Activated gamma-delta T cell (primary cell): ENCODE measurements around the gene NAP1L1.

Source experiments
- DNase-seq: peaks from one replicate; lab custom pipeline; 2025; lab: John Stamatoyannopoulos, UW

NAP1L1 gene

DNA sequence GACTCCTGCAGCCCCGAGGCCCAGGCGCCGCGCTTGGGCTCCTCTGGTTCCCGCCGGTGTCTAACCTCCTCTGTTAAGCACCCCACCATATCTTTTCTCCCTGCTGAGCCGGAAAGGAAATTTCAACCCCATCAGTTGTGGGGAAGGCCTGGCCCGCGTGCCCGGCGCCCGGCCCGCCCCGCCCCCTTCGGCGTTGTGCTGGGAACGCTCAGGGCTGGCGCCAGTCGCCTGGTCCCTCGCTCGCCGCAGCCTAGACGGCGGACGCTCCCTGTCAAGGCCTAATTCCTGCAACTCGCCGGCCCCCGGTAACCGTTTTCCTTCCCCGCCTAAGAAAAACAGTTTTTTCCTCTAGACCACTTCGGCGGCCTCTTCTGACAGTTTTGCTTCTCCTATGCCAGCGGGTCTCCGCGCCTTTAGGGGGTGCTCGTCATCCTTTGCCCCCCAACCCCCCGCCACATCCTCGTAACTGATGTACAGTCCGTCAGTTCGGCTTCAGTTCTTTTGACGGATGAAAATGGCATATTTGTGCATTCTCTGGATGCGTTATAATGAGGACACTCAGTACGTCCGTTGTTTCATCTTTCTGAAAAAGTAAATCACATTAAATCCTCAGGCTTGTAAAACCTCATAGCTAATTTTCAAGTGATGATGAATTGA, 506 bp upstream of the NAP1L1 start:
- DNase-seq: no peak

DNA sequence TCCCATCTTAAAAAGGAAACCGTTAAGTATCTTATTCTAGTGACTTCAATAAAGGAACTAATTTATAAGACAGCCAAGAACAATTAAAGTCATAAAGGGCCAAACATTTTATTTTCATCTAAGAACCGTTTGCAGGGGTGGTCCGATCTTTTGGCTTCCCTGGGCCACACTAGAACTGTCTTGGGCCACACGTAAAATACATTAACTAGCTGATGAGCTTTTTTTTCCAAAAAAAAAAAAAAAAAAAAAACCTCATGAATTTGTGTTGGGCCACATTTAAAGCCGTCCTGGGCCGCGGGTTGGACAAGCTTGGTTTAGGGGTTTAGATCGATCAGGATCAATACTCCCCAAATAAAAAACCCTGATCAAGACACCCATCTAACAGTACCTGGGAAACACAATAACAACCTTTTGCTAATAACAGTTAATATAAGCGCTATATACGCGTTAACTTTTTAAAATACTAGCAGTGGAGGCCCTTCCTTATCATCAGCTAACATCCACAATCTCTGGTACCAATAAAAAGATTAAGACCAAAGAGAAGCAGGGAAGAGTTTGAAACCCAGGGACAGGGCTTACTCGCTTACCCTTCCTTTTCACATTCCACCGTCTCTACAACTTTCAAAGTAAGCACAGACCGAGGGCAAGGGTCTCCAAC, 1.1 kb downstream of the NAP1L1 start:
- DNase-seq: no peak

DNA sequence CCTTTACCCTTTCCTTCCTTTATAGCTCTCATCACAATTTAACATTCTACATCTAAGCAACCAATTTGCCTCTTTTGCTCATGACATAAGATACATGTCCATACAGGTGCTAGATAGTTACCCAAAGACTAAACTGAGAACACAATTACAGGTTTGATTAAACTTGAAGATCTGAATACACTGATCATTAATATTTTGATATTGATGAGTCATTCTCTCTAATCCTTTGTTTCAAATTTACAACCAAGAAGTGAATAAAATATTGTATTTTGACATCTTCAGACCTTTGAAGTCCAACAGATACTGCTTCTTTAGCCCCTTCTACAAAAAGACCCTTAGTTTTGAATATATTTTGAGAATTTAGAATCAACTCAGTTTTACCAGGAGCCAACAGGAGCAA, 2.6 kb downstream of the NAP1L1 start:
- no peak for DNase-seq

DNA sequence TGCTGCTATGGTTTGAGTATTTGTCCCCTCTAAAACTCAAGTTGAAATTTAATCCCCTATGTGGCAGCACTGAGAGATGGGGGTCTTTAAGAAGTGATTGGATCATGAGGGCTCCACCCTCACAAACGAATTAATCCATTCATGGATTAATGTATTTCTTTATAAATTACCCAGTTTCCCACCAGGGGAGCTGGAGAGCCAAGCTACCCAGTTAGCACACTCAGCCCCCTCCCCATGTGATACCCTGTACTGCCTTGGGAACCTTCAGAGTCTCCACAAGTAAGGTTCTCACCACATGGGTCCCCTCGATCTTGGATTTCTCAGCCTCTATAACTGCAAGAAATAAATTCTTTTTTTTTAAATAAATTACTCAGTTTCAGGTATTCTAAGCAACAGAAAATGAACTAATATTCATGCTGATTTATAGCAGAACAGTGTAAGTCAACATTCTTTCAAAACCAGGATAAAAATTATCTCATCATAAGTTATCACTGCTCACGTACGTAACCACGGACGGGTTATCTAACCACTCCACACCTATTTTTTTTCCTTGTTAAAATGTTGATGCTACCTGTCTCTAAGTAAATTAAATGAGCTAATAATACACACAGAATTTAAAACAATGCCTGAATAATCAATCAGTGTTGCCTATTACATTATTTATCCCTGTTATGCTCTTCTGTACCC, 3.6 kb downstream of the NAP1L1 start:
- DNase-seq: no peak

DNA sequence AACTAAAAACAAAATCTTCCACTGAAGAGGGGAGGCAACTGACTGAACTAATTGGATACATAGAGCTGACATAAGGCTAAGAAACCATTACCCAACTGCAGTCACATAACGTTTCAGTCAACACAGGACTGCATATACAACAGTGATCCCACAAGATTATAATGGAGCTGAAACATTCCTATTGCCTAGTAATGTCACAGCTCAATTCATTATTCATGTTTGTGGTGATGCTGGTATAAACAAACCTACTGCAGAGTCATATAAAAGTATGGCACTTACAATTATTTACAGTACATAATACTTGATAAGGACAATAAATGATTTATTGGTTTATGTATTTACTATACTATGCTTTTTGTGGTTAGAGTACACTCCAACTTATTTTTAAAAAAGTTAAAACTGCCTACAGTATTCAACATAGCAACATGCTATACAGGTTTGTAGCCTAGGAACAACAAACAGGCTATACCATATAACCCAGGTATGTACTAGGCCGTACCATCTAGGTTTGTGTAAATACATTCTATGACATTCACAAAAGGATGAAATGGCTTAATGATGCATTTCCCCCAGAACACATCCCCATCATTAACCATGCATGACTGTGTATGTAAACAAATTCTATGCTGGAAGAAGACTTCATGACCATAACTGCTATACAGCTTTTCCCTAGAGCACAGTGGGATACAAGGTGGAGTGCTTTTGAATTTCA, 4.3 kb downstream of the NAP1L1 start:
- DNase-seq: no peak

DNA sequence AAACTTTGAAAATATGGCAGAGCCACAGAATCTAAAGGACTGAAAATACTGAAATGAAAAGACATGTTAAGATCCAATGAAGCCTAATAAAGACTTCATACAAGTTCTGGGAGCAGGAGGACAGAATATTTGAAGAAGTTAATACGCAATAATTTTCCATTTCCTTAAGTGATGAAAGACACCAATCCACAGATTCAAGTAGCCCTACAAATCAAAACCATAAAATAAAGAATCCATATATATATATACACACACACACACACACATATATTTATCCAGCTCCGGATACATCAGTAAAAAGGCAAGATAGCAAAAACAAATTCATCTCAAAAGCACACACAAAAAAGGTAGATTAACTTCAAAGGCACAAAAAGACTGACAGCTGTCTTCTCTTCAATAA, 5.7 kb downstream of the NAP1L1 start:
- no peak for DNase-seq

DNA sequence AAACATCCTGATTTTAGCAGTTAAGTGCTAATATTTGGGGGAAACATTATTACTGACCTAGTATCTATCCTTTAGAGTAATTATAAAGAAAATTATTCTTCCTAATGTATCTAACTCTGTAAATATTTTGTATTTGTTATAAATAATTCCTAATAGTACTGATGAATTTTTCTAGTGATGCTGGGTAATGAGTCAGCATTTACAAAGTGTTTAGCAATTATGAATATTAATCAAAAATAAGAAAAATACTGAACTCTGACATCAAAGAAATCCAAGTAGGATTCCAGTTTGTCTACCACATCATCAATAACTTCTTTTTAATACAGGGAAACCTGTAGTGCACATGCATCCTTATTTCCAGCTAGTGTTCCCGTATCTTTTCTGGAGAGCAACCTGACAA, 9.0 kb downstream of the NAP1L1 start:
- no peak for DNase-seq

DNA sequence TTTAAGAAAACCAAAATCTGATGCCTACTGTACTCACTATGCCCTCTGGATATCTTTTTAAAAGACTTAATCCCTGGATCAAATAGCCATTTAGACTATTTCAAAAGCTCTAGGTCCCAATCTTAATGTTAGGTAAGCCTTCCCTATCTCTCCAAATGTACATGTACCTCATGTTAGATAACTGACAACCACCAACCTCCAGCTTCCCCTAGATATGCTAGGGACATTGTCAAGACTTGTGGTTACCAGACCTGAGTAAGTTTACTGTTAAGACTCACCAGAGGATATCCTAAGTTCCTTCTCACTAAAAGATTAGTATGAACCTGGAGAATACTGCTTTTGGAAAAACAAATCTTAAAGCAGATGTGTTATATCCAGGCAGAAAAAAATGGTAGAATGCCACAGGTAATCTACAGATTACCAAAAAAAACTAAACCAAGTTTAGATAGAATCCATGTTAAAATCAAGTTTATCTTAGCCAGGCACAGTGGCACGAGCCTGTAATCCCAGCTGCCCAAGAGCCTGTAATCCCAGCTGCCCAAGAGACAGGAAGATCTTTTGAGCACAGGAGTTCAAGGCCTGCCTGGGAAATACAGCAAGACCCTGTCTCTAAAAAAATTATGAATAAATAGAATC, 9.7 kb downstream of the NAP1L1 start:
- DNase-seq: no peak

DNA sequence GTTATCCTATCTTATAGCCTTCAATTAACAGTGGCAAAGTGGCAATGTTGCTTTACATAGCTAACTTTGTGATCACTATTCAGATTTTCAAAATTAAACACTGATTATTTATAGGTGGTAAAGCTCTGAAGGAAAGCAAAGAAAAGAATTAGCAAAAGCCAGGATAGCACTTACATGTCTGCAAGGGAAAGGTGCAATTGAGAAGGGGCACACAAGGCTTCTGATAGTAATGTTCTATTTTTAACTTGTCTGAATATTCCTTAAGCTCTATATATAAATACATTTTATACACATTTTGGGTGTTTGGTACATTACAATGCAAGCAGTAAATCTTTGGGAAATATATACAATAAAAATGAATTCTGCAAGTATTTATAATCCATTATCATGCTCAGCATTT, 10.9 kb downstream of the NAP1L1 start:
- DNase-seq: no peak

DNA sequence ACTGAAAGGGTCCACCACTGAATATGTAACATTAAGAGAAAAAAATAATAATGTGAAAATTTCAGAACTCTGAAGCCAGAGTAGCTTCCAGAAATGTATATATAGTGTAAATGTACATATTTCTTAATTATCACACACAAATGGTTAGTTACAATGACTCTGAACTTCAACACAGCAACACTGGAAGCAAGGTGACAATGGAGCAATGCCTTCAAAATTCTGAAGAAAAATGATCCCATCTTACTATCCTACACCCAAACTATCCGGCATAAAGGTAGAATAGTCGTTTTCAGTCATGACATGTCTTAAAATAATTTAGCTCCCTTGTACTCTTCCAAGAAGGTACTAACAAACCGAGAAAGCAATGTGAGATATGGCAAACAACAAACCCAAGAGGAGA, 11.9 kb downstream of the NAP1L1 start:
- DNase-seq: no peak

DNA sequence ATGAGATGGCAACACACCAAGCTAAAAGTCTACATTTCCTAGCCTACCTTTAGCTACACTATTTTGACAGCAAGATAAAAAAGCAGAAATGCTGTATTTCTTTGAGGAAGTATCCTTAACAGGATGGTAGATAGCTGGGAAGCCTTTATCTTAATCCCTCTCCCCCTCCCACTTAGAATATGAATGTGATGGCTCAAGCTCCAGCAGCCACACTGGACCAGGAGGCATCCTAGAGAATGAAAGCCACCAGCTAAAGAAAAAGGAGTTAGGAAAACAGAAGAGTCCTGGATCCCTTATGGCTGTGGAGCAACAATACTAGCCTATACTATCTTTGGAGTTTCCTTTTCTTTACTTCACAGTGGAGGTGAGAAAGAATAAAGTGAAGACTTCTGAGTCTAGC, 15.1 kb downstream of the NAP1L1 start:
- DNase-seq: no peak

DNA sequence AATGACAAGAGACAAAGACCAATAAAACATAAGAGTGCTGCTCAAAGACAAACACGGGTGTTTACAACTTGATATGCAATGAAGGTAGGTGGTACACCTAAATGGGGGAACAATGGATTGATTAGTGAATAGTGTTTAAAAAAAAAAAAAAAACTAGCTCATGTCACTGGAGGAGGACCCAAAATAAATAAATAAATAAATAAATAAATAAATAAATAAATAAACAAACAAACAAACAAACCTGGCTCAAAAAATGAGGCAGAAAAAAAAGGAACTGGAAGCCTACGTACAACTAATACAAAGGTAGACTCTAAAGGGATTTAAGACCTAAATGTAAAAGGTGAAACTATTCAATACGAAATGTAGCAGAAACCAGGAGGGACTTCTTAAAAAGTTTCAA, 18.6 kb downstream of the NAP1L1 start:
- DNase-seq: no peak

DNA sequence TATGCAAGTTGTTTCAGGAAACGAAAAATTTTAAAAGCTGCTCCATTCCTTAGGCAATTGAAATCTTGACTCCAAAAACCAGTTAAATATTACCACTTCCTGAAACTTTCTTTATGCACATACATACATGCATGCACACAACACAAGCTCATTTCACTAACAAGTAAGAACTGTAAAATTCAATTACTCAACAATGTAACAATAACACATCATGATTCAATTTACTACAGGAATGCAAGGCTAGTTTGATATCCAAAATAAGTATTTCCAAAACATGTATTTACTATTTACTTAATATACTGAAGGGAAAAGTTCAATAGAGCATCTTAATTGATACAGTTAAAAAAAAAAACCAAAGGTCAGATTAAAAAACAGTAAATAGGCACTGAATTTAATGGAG, 19.6 kb downstream of the NAP1L1 start:
- no peak for DNase-seq

DNA sequence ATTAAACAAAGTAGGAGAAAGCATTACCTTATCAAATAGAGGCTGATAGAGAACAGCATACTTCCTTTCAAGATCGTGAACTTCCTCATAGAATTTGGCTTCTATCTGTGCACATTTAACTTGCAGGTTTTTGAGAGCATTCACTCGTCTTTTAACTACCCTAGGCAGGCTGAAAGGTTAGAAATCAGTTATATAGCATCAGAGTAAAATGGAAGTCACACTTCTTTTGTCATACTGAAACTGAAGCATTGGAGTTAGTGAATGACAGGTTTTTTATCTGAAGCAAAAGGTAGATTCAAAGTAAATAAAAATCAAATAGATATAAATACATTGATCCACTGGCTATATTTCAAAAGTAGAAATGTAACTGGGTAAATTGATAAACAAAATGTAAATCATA, 24.4 kb downstream of the NAP1L1 start:
- no peak for DNase-seq

DNA sequence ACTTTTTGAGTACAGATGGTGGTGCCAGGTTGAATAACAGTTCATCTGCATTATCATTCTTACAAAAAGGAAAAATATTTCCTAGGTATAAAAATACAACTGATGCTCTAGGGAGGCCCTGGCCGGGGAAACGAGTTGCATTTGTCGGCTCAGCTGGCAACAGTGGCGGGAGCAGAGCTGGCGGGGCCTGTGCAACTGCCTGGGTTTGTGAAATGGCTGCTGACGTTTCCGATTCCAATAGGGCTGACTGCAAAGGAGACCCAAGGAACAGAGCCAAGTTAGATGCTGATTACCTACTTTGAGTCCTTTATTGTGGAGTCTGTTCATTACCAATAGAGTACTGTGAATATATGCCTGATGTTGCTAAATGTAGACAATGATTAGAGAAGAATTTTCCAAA, 27.2 kb downstream of the NAP1L1 start:
- DNase-seq: no peak

DNA sequence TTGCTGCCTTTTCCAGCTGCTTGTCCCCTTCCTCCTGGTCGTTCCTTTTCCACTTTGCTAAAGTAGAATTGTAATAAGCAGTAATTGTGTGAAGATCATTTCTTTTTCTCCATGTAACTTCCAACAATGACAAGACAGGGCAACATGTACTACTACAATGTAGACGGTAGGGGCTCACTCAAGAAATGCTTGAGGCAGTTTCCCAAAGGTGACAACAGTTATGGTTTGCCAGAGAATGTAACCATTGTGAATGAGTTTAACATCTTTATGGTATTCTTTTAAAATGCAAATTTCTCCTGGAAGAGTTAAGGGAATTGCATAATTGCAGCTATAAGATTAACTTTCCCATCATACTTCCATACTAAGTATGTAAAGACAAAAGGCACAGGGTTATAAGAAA, 29.1 kb downstream of the NAP1L1 start:
- no peak for DNase-seq

DNA sequence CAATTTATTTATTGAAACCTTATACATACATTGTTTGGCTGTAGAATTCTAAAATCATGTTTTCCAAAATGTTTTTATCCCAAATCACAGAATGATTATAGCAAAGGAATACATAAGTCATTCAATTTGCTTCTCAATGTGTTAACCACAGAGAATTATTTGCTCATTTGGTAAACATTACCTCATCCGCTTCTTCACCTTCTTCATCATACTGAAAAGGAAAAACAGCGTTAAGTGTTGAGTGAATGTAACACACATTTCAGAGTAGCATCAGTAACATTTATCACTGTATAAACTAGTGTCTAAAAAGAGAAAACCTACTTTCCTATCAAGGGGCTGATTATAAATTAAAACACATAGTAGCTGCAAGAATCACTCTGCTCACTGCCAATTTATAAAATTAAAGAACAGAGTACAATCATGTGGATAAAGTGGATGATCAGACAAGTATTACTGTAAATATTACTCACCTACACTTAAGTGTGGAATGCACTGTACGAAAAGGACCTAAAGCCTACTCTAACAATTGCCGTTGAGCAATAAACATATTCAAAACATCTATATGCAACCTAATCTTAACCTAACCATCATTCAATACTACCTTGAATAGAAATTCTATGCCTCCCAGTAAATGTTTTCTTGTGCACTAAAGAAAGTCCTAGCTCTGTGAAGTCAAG, 34.8 kb downstream of the NAP1L1 start:
- DNase-seq: no peak

DNA sequence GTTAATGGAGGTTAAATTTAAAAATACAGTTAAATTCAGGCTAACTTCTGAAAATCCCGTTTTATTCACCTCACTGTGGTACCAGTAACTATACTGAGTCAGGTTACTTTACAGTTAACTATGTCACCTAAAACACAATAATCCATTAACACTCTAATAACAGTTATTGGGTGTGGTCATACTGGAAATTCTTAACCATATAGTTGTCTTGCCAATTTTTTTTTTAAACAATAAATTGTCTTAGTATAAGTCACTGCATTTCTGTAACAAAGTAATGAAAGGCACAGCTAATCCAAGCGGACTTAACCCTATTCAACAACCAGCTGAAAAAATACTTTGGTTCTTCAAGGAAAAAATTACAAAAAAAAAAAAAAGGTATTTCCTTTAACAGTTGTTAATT, 36.7 kb downstream of the NAP1L1 start:
- no peak for DNase-seq

DNA sequence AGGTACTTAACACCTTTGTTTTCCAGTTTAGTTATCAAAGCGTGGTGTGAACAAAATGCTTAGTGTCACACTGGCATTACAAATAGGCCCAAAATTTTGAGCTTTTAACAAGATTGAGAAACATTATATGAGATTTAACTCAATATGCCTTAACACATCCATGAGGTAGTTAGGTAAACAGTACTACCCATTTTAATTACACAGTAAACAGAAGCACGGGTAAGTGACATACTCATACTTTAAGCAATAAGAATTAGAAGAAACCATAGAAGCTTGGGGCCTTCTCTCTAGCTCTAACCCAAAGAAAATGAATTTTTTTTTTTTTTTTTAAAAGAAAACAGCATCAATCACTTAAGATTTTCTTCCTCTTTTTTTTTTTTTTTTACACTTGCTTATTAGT, 37.4 kb downstream of the NAP1L1 start:
- no peak for DNase-seq

DNA sequence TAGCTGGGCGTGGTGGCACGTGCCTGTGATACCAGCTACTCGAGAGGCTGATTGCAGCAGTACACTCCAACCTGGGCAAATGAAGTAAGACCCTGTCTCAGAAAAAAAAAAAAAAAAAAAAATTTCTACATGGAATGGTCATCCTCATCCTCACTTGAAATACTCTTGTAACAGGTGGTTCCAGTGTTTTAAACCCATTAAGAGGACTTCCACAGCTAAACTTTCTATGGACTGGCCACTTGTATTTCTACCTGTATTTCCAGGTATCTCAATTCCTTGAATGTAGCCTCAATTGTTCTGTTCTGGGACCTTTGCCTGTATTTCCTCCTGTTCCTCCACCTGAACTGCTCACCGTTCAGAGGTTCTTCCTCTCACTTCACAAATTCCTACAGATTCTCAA, 41.1 kb downstream of the NAP1L1 start:
- no peak for DNase-seq

DNA sequence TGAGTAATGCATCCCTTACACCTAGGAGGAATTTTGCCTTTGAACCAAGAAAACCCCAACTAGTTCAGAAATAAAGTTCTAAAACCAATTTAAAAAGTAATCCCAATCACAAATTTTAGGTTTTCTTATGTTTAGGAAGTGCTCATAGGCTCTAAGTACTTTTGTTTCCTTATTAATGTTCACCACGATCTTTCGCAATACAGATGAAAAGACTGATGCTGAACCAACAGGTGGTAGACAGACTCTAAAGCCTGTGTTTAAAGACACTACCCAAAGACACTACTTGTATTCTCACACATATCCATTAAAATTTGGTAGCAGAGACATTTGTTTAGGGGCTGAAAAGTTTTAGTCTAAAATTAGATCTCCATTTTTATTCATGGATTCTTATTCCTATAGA, 42.3 kb downstream of the NAP1L1 start:
- no peak for DNase-seq

DNA sequence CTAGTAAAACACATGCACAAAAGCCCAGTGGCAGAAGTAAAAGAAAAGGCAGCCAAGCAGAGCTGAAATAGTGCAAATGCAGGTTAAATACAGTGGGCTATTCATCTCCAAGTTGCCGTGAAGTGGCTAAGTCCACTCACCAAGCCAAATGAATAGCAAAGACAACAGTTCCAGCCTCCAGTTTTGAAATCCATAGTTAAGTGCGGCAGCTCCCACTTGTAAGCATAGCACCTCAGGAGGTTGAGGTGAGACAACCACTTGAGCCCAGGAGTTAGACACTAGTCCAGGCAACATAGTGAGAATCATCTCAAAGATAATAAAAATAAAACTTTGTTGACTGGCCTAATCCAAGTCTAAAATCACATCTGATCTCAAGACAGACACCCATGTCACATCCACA, 43.1 kb downstream of the NAP1L1 start:
- no peak for DNase-seq
